HUES48 (cell line): Measurements from ENCODE around the gene HPCA.
A peak's percentile ranks its signal among the peaks of the same experiment; 100 is the strongest.

Source experiments
- H3K27ac ChIP-seq: one replicate; pipeline ENCODE4 v1.7.0; 2013; ENCODE audit warnings: low read depth, low read length, inconsistent platforms
- H3K27me3 ChIP-seq: 2 replicates; pipeline ENCODE4 v1.6.1; 2013; ENCODE audit warnings: mild to moderate bottlenecking, low read length; ENCODE audit not compliant: control insufficient read depth, insufficient read depth
- H3K36me3 ChIP-seq: 2 replicates; pipeline ENCODE4 v1.6.1; 2013; ENCODE audit warnings: low read length; ENCODE audit not compliant: control insufficient read depth, insufficient read depth
- H3K4me1 ChIP-seq: 2 replicates; pipeline ENCODE4 v1.6.1; 2013; ENCODE audit warnings: mild to moderate bottlenecking, low read length; ENCODE audit not compliant: control insufficient read depth, insufficient read depth
- H3K4me3 ChIP-seq: 2 replicates; pipeline ENCODE4 v1.5.1; 2013; ENCODE audit warnings: mild to moderate bottlenecking, low read depth, low read length
- H3K9ac ChIP-seq: 2 replicates; pipeline ENCODE4 v1.6.1; 2013; ENCODE audit warnings: mild to moderate bottlenecking, low read depth, low read length, moderate library complexity
- H3K9me3 ChIP-seq: 2 replicates; pipeline ENCODE4 v1.6.1; 2013; ENCODE audit warnings: low read length; ENCODE audit not compliant: control insufficient read depth, insufficient read depth

The HPCA gene

GRCh38 chr1:32886004-32886827 lies at the start of gene HPCA:
HPCA (plus strand) TSS chr1:32886491; CDS start chr1:32888899, 2,408 bp downstream.
- H3K27me3 ChIP-seq, result peaks cover 56% of the 10 kb centered on the region
- no peak within 1 kb of the TSS for H3K9ac ChIP-seq
- H3K27ac ChIP-seq, result no peak within 1 kb of the TSS
- peak within 1 kb of the TSS; percentile 56 for H3K4me3 ChIP-seq
- H3K4me1 ChIP-seq, result peaks cover 5% of the 10 kb centered on the region; the same call in 1 of the 2 replicates
- no peaks in the 10 kb centered on the region for H3K36me3 ChIP-seq
- H3K9me3 ChIP-seq, result no peaks in the 10 kb centered on the region

DNA sequence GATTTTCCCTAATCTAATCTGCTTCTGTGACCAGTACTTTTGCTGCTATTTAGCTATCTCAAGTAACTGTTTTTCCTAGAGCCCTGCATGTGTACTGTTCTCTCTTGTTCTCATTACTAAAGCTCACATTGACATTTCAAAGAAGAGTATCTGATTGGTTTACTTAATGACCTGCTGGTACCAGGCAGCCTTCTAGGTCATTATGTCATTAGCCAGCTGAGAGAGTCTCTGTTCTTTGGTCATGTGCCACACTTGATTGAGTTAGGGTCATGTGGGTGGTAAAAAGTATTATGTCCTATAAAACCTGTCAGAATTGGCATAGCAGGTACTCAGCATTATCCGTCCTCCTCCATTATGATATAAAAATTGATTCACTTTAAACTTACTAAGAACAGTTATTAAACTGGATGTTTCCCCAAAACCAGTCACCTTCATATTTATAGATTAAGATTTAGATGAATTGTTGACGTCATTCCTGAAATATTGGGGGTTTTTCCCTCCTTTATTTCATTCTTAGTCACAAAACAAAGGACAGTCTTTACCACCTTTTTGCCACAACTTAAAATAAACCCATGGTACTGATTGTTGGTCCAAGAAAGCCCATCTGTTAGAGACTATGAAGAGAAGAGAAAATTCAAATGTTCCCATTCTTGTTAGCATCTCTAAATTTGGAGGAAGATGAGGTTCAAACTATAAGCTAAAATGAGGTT lies 37.8 kb upstream of the HPCA start:
- Histone ChIP-seq H3K36me3 (peaks cover 39% of the 10 kb centered on the region), H3K27ac (no peak overlapping the region), H3K4me3 (no peak overlapping the region), H3K27me3 (no peaks in the 10 kb centered on the region), H3K9me3 (no peaks in the 10 kb centered on the region), H3K9ac (no peak overlapping the region), H3K4me1 (no peaks in the 10 kb centered on the region)

- Histone ChIP-seq H3K9ac (no peak overlapping the region), H3K4me1 (no peaks in the 10 kb centered on the region), H3K36me3 (peaks cover 61% of the 10 kb centered on the region), H3K9me3 (no peaks in the 10 kb centered on the region), H3K4me3 (no peak overlapping the region), H3K27ac (no peak overlapping the region), H3K27me3 (no peaks in the 10 kb centered on the region)
These were observed 30.3 kb upstream of the HPCA start for GRCh38 chr1:32855861-32856617.

- H3K36me3 ChIP-seq, result peaks cover 60% of the 10 kb centered on the region
- no peak overlapping the region for H3K9ac ChIP-seq
- H3K27ac ChIP-seq, result no peak overlapping the region
- H3K4me1 ChIP-seq, result no peaks in the 10 kb centered on the region
- H3K4me3 ChIP-seq, result no peak overlapping the region
- no peaks in the 10 kb centered on the region for H3K9me3 ChIP-seq
- no peaks in the 10 kb centered on the region for H3K27me3 ChIP-seq
These were observed 28.2 kb upstream of the HPCA start for GRCh38 chr1:32858136-32858535.

DNA sequence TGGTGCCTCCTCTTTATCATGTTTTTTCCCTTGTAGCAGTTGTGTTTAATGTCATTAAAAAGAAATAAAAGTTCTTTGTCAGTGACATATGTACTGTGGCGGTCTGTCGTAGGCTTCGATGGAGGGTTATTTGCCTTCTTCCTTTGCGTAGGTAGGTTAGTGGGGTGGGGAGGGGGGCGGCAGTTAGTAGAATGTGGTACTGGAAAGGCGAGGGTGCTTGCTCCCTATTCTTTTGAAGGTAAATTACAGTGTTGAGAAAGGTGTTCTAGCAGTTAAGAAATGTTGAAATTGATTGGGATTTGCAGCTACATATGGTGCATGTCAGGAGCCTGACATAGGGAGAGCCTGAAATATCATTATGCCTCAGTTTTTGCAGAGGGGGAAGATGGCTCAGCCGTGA lies 27.5 kb upstream of the HPCA start:
- Histone ChIP-seq H3K4me3 (no peak overlapping the region), H3K9ac (no peak overlapping the region), H3K4me1 (no peaks in the 10 kb centered on the region), H3K36me3 (peaks cover 59% of the 10 kb centered on the region), H3K27ac (no peak overlapping the region), H3K27me3 (no peaks in the 10 kb centered on the region), H3K9me3 (no peaks in the 10 kb centered on the region)

GRCh38 chr1:32859915-32860314 lies 26.4 kb upstream of the HPCA start:
- no peaks in the 10 kb centered on the region for H3K27me3 ChIP-seq
- no peak overlapping the region for H3K9ac ChIP-seq
- no peak overlapping the region for H3K27ac ChIP-seq
- H3K4me1 ChIP-seq, result no peaks in the 10 kb centered on the region
- H3K9me3 ChIP-seq, result no peaks in the 10 kb centered on the region
- H3K4me3 ChIP-seq, result no peak overlapping the region
- H3K36me3 ChIP-seq, result peaks cover 49% of the 10 kb centered on the region

- H3K27me3 ChIP-seq, result no peaks in the 10 kb centered on the region
- no peak overlapping the region for H3K27ac ChIP-seq
- no peaks in the 10 kb centered on the region for H3K9me3 ChIP-seq
- no peaks in the 10 kb centered on the region for H3K4me1 ChIP-seq
- H3K4me3 ChIP-seq, result no peak overlapping the region
- no peak overlapping the region for H3K9ac ChIP-seq
- peaks cover 43% of the 10 kb centered on the region for H3K36me3 ChIP-seq
These were observed 25.7 kb upstream of the HPCA start for GRCh38 chr1:32860566-32860965.

DNA sequence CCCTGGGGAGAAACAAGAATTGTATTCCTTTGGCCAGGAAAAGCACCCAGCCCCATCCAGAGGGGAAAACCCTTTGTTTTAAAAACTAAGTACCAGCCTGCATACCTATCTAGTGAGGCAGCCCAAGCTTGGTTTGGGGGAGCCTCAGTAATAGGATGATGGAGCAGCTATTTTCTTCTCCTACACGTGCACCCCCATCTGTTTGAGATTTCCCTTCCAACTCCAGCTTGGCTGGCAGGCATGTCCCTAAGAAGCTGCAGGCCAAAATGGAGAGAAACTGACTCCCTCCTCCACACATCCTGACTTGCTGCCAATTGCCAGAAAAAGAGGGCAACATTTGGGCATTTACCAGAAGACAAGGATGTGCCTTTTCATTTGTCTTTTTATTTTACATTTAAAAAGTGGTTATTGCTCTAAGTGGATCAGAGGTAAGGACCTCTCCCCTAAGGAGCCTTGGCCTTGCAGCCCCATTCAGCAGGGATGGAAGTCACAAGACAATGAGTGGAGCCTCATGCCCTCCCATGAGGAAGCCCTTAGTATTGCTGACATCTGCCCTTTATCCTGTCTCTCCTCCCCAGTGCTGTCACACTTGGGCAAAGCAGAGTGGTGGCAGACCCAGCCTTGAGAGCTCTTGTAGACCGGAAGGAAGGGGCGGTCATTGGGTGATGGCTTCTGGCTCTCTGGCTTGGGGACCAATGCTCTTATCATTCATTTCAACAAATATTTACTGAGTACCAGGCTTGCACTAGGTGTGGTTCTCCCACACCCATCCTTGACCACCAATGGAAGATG lies 24.2 kb upstream of the HPCA start:
- no peaks in the 10 kb centered on the region for H3K9me3 ChIP-seq
- no peak overlapping the region for H3K4me3 ChIP-seq
- peaks cover 27% of the 10 kb centered on the region for H3K36me3 ChIP-seq
- no peak overlapping the region for H3K27ac ChIP-seq
- H3K27me3 ChIP-seq, result no peaks in the 10 kb centered on the region
- H3K4me1 ChIP-seq, result no peaks in the 10 kb centered on the region
- no peak overlapping the region for H3K9ac ChIP-seq

DNA sequence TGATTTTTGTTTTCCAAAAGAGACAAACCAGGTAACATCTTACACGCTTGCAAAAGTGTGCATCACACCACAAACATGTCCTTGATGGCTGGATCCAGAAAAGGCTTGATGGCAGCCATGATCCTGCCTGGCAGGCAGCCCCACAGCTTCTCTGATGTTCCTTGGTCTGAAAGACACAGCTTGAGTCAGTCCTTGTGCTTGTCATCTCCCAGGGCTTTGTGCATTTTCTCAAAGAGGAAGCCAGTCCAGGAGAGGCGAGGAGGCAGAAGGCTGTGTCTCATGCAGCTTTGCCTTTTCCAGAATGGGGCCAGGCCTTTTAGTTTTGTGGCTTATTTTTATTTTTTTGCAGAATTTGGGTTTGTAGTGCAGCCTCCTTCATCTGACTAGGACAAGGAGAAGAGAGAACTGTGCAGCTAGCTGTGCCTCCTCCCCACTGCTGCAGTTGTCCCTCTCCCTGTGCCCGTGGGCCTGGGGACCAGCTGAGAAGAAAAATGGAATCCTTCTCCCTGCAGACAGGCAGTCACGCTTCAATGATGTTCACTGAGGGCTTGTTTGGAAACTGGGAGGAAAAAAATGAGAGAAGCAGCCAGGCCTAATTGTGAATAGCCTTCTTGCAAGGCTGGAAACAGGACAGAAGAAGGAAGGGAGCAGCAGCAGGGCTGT lies 22.9 kb upstream of the HPCA start:
- Histone ChIP-seq H3K27ac (no peak overlapping the region), H3K4me3 (no peak overlapping the region), H3K36me3 (peaks cover 16% of the 10 kb centered on the region; the same call in 1 of the 2 replicates)

DNA sequence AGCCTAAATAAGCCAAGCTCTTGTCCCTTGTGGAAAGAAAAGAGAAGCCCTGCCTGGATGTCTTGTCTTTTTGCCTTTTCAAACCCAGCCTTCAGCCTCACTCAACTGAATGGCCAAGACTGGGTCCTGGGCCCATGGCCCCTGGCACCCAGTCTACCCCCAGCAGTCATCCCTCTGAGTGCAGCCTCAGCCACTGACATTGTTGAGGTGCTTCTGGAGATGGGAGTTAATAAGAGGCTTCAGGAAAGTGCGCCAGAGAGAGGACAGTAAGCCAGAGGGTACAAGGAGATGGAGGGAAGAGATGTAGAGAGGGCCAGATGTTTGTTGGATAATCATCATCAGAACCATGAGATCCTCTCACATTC lies 22.4 kb upstream of the HPCA start:
- Histone ChIP-seq H3K4me3 (no peak overlapping the region), H3K4me1 (no peaks in the 10 kb centered on the region), H3K9me3 (no peaks in the 10 kb centered on the region), H3K27ac (no peak overlapping the region), H3K27me3 (peaks cover 5% of the 10 kb centered on the region; the same call in 1 of the 2 replicates), H3K36me3 (peaks cover 16% of the 10 kb centered on the region; the same call in 1 of the 2 replicates), H3K9ac (no peak overlapping the region)

More for the DNA sequence above, 22.9 kb upstream of the HPCA start:
- Histone ChIP-seq H3K9me3 (no peaks in the 10 kb centered on the region), H3K4me1 (no peaks in the 10 kb centered on the region), H3K9ac (no peak overlapping the region), H3K27me3 (0 out of 2 replicates have a peak, but pooled peaks cover under 1% of the 10 kb centered on the region)
